Activated CD4-positive, alpha-beta T cell treated with anti-CD3 and anti-CD28 coated beads for 24 hours (primary cell): ENCODE measurements around the gene RARG.

Experiments used
- DNase-seq, 2 donors: peaks; one replicate each; pipeline ENCODE4 v3.0.0-alpha.2; 2020; ENCODE audit warnings: low read depth in 2 of 2

The RARG gene

DNA sequence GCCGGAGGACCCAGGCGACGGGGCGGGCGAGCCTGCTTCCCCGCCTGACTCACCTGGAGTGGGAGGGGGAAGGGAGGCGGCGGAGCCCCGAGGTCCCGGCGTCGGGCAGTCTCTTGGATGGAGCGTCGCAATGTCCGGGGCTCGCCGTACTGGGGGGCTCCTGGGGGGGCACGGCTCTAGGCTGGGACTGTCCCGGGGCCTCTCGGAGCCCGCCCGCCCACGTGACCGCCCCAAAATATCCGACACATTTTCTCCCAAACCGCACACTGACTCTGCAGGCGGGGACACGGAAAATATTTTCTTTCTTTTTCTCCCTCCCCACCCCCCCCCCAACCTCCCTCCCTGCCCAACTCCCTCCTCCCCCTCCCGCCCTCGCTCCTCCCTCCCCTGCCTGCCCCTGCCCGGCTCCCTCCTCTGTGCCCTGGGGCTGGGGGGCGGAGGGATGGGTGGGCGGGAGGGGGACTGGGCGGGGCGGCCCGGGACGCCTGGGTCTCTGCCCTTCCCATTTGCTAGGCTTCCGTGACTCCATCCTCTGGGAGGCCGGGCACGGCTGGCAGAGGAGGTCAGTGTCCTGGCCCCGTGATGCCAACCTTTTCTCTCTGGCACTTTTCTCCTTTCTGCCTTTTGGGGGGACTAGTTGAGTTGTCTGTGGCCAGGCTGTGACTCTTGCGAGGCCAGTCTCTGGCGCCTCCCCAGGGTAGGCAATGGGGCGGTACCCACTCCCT, at the start of gene RARG:
Gene RARG (minus strand): TSS at position 289 of the 725 bp plus-strand sequence. CDS start 4,664 bp downstream, outside the sequence.
- peak; percentile 55 to 65 for DNase-seq

DNA sequence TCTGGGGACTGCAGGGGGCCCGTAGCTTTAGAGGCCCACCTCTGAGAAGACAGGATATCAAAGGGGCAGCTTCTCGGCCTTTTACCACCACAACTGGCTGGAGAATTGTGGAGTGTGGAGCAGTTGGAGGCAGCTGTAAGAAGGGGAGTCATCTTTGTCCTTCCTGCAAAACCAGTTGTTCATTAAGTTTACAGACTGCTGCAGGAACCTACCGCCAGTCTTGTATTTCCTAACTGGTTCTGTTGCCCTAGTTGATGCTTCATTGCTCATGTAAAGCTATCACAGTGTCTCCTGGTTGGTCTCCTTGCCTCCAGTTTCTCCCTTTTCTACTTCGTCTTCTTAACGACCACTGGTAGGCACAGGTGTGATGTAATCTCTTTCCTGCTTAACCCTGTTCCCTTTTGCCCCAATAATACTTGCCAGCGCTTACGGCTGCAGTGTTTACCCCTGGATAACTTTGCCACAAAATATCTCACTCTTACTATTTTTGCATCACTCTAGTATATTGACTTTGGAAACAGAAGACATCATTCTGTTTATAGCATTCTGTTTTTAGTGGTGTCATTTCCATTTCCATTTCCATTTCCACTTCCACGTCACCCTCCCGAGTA, 48.0 kb upstream of the RARG start:
- DNase-seq, result no peak

DNA sequence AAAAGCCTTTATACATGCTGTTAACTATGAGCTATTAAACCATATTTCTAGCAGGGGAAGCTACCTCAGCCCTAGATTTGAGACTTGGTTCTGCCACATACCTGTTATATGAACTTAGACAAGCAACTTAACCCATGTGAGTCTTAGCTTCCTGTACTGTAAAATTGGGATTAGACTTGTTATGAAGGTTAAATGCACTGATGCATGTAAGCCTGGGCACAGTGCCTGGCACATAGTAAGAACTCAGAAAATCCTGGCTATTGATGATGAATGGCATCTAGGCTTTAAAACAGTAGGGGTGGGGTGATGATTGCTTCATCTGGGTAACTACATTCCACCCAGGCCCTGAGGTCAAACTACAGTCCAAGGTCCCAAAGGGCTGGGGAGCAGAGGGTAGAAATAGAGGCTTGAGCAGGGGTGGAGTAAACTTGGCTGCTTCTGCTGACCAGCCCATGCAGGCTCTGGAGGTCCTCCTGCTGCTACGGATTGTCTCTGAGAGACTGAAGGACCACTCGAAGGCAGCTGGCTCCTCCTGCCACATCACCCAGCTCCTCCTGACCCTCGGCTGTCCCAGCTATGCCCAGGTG, 47.4 kb upstream of the RARG start:
- no peak for DNase-seq

DNA sequence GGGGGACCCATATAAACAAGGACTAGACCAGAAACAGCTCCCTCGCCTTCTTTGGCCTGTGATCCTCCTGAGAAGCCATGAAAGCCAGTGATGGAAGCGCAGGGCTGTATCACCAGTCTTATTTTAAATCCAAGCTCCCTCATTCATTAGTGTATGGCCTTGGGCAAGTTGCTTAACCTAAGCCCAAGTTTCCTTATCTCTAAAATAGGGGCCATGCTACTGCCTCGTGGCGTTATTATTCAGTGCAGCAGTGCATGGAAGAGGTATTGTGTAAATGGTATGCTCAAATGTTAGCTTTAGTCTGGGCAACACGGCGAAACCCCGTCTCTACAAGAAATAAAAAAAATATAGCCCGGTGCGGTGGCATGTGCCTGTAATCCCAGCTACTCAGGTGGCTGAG, 46.0 kb upstream of the RARG start:
- DNase-seq, result no peak

DNA sequence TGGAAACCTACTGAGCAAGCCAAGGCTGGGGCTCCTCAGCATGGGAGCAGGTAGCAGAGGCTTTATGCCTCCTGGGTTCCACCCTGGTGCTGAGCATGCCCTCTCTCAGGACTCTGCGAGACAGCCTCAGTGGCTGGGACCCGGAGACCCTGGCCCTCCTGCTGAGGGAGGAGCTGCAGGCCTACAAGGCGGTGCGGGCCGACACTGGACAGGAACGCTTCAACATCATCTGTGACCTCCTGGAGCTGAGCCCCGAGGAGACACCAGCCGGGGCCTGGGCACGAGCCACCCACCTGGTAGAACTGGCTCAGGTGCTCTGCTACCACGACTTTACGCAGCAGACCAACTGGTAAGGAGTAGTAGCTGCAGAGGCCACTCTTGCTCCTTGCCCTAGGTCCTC, 44.5 kb upstream of the RARG start:
- no peak for DNase-seq

DNA sequence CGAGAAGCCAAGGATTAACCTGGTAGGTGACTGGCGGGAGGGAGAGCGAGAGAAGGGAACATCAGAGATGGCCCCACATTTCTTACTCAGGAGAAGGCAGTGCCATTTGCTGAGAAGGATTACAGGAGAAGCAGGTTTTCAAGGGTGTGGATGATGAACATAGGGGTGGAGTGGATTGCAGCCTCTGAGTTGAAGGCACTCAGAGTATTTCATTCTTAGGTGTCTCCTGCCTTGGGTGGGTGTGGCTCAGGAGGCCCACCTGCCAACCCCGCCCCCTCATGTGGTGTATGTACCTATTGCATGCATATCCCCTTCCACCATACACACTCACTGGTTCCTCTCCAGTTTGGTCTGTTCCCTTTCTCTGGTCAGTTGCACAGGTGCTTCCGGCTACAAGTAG, 42.4 kb upstream of the RARG start:
- no peak for DNase-seq

DNA sequence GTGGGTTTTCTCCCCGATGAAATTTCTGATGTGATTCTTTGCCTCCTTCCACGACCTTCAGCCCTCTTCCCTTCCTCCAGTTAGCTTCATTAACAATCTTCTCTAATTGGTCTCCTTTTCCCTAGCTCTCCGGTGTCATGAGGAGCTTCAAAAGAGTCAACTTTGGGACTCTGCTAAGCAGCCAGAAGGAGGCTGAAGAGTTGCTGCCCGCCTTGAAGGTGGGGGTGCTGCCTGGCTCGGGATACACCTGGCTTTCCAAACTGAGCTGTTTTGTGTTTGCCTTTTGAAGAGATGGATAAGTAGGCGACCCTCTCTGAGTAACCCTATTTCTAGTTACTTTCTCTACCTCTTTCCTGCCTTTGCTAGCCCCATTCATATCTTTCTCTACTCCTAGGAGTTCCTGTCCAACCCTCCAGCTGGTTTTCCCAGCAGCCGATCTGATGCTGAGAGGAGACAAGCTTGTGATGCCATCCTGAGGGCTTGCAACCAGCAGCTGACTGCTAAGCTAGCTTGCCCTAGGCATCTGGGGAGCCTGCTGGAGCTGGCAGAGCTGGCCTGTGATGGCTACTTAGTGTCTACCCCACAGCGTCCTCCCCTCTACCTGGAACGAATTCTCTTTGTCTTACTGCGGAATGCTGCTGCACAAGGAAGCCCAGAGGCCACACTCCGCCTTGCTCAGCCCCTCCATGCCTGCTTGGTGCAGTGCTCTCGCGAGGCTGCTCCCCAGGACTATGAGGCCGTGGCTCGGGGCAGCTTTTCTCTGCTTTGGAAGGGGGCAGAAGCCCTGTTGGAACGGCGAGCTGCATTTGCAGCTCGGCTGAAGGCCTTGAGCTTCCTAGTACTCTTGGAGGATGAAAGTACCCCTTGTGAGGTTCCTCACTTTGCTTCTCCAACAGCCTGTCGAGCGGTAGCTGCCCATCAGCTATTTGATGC, 36.9 kb upstream of the RARG start:
- DNase-seq, result no peak

DNA sequence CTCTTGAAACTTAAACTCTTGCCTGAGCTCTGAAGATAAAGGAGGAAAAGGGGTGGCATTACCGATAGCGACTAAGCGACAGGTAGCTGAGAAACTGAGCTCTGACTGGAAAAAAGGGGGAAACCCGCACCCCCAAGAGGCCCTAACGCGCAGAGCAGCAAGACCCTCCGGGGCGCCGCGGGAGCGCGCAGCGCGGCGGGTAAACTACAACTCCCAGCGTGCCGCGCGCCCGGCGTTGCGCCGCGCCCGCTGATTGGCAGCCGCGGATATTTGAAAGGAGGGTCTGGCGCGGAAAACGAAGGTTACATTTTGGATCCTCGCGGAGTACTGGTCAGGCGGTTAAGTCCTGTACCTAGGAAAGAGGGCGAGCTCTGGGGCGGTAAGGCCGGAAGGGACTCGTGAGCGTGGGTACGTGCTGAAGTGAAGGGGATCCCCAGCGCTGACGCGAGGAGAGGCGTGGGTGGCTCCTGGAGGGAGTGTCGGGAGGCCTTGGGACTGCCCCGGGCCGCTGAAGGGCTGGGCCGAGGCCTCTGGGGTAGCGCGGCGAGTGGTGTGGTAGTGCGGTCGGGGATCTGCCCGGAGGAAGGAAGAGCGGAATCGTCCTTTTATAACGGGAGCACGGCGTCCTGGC, 36.1 kb upstream of the RARG start, which contains the start of gene ESPL1:
Gene ESPL1 (plus strand): TSS at position 301 of the 631 bp plus-strand sequence. CDS start 468 bp downstream, outside the sequence.
- DNase-seq, result peak; percentile 67 to 81

DNA sequence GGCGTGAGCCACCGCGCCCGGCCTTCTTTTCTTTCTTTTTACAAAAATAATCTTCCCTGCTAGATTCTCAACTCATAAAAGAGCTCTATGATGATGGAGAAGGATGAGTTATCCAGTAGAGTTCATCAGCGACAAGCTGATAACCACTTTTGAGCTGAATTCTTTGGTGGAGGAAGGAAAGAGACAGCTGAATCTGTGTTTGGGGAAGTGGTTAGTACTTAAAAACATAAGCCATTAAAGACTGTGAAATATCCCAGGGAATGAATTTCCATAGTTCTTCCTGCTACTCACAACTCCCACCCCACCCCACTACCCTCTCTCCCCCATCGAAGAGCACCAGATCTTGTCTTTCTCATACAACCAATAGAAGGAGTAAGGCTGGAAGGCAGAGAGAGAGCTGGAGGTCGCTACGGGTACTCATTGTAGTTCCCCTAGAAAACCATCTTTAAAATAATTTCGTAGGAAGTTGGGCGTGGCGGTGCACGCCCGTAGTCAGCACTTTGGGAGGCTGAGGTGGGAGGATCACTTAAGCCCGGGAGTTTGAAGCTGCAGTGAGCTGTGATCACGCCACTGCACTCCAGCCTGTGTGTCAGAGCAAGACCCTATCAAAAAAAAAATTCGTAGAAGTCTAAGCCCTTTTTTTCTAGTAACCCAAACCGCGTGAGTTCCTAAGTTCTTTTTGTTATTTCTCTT, 35.4 kb upstream of the RARG start:
- peak in 1 of 2 donors; percentile 18 for DNase-seq

DNA sequence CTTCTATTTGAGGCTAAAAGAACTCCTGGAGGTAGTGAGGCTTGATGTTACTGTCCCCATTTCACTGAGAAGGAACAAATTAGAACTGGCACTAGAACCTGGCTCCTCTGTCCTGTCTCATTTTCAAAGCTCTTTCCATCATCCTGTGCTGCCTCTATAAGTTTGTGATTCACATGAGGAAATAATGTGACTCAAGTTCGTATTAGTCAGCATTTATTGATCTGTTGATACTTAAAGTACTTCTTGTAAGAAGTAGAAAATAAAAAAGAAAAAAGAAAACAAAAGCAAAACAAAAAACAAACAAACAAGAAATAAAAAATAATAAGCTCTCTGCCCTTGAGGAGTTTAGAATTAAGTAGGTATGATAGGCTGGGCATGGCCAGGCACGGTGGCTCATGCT, 33.8 kb upstream of the RARG start:
- no peak for DNase-seq

DNA sequence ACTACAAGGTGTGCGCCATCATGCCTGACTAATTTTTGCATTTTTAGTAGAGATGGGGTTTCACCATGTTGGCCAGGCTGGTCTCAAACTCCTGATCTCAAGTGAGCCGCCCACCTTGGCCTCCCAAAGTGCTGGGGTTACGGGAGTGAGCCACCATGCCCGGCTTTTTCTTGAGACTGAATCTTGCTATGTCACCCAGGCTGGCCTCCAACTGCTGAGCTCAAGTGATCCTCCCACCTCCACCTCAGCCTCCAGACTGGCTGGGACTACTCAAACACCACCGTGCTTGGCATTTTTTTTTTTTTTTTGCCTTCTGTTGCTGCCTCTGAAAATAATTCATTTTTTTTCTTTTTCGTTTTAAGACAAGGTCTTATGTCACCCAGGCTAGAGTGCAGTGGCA, 27.9 kb upstream of the RARG start:
- no peak for DNase-seq

DNA sequence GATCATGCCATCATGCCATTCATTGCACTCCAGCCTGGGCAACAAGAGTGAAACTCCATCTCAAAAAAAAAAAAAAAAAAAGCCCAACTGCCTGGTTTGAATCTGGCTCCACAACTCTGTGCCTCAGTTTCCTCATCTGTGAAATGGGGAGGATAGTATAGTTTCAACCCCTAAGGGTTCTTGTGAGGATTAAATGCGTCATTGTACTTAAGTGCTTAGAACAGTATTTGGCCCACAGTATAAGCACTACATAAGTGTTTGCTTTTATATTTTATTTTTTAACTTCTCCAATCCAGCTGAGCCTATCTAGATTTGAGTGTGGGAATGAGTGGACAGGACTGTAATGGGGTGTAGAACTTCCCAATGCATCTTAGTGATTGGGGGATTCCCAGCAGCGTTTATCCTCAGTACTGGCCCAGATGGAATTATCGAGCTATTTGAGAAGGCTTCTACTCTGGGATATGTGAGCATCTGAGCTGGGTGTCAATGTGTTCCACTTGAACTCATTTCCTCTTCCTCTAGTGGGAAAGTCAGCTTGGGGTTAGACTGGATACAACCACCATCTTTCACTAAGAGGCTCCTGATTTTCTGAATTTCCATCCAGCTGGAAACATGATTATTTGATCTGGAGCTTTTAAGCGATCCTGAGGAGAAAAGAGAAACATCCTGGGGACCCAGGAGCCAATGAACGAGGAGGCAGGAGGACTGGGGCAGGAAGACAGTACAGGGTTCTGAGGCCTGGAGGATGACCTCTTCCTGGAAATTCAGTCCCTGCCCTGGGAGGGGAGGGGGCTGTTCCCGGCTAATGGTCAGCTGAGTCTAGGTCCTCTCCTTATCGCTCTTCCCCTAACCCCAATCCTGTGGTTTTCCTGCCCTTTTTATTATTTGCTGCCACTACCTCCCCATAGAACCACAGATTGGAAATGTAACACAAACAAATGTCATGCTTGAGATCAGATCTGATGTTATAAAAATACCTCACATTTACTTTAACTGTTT, 26.8 kb upstream of the RARG start:
- no peak for DNase-seq

DNA sequence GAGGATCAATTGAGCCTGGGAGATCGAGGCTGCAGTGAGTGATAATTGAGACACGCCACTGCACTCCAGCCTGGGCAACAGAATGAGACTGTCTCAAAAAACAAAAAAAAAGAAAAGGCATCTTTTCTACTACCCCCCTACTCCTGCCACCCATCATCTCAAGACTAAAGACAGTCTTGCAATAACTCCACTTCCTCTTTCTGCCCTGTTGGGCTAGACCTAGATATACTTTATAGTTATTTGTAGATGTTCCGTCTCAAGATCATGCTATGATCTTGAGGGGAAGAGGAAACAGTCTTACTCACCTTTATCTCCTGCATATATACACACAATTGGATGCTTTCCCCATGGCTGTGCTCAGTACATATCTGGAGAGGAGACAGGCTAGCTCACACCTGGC, 24.0 kb upstream of the RARG start:
- DNase-seq, result no peak

DNA sequence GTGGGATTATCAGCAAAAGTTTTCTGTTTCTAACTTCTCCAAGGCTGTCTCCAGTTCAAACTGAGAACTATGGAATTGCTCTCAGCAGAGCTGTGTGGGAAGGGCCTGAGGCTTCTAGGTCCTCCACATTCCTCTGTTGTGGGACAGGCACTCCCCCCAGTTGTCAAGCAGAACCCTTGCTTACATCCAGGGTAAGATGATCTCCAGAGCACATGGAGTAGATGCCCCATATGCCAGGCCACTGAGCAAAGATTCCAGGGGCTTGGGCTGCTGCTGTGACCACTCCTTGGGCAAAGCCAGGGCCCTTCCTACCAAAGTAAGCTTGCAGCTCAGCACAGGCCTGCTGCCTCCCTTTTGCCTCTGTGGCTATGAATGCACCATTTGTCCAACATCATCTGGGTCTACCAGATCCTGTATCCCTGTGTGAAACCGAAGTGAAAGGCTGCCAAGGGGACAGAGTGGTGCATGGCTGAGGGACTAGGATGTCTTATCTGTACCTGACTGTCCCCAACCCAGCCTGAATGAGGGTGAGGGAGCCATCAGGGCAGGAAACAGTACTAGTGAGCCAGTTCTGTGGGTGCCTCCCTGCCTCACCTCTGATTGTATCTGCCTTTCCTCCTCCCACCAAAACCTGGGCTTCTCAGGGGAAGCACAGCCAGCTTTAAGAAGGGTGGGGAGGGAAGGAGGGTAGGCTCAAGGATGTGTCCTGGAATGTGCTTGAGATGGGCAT, 23.0 kb upstream of the RARG start:
- DNase-seq, result no peak

DNA sequence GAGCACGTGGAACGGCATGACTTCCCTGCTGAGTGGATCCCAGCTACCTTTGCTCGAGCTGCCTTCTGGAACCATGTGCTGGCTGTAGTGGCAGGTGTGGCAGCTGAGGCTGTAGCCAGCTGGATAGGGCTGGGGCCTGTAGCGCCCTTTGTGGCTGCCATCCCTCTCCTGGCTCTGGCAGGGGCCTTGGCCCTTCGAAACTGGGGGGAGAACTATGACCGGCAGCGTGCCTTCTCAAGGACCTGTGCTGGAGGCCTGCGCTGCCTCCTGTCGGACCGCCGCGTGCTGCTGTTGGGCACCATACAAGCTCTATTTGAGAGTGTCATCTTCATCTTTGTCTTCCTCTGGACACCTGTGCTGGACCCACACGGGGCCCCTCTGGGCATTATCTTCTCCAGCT, 21.3 kb upstream of the RARG start:
- no peak for DNase-seq

DNA sequence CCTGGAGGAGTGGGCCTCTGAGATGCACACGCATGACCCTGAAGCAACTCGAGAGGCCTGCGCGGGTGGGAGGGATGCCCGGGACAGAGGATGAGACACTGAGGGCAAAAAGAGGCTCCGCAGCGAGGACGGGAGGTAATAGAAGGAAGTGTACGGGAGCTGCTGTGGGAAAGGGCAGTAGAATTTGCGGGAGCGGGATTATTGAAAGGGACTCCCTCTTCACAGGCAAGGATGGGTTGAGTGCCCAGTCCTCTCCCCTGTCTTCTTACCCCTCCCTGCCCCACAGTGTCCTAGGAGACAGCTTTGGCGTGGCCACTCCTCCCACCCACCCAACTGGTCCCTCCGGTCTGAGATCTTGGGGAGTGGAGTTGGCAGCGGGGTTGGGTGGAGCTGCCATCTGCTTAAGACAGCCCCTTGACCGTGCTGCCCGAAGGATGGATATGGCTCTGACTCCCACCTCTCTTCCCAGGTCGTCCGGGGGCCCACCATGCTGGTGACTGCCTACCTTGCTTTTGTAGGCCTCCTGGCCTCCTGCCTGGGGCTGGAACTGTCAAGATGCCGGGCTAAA, 20.4 kb upstream of the RARG start:
- DNase-seq, result no peak

DNA sequence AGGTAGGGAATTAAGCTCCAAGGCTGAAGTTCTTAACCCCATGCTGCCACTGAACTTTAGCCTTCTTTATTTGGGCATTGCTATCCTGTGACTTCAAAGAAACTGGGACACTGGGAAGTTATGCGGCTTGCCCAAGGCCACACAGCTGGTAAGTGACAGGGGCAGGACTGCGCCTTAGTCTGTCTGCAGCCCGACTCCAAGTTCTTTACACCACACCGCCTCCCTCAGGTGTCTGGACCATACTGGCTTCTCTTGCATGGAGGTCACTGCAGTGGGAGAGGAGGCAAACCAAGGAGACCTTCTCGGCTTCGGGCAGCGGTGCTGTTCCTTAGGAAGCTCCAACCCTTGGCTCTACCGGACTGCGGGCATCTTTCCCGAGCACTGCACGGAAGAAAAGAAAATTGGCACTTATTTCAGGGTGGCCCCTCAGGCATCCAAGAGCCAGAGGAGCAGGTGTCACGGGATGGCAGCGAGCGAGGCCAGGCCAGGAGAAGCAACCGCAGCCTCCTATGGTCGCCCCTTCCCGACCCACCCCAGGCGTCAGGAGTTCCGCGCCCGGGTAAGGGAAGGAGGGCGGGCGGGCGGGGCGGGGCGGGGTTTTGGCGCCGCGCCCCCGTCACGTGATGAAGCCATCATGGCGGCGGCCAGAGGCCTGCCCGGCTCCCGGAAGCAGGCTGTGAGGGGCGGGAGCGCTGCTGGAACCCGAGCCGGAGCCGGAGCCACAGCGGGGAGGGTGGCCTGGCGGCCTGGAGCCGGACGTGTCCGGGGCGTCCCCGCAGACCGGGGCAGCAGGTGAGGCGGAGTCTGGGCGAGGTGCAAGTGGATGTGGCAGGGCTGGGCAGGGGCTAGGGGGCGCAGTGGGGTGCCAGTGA, 19.7 kb upstream of the RARG start:
- peak; percentile 43 to 50 for DNase-seq

DNA sequence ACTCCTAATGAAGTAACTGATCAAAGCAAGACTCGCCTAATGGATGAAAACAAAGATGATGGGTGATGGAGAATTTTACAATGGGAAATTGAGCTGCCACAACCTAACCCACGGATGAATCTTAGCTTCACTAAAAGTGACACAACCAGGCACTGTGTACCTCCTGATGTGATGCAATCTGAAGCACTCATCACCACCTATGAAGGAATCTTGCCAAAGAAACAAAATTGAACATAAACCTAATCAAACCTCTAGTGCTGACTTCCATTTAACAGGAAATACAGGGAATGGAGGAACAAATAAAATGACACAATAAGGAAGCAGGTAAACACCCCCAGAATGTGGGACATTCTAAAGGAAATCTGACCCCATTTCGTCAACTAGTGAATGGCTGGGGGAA, 13.3 kb upstream of the RARG start:
- DNase-seq, result no peak
